Daoy (cell line): ENCODE data around the gene TNIP2. TPM values are rescaled to one million over a fixed set of nuclear protein-coding genes. Genes with fewer than 3 reads are reported as not detected.
A peak's percentile ranks its signal among the peaks of the same experiment; 100 is the strongest.

Experiments
- DNase-seq: peaks from one replicate; pipeline ENCODE4 v3.0.0-alpha.2; 2015; ENCODE audit warnings: low read depth
- total RNA-seq: library from RNA; depleted of rRNA; stranded (reverse); fragments of >200 nt; shearing (Covaris generic); gene quantifications from 2 replicates; pipeline ENCODE4 v1.2.3, GENCODE V29; 2014; rRNA removed

The TNIP2 gene
- 57.6 and 79.4 TPM in 2 replicates for total RNA-seq

GRCh38 chr4:2755821-2756690, at the start of gene TNIP2:
TSS of gene TNIP2 (minus strand) at chr4:2756336. CDS start at chr4:2756289, 47 bp downstream.
- peak; percentile 83 for DNase-seq

GRCh38 chr4:2804973-2805501, 48.9 kb upstream of the TNIP2 start:
- DNase-seq, result no peak

GRCh38 chr4:2804449-2804972, 48.4 kb upstream of the TNIP2 start:
- no peak for DNase-seq

GRCh38 chr4:2803624-2804448, 47.7 kb upstream of the TNIP2 start:
- DNase-seq, result no peak

- no peak for DNase-seq
Measured at GRCh38 chr4:2802618-2803531, 46.7 kb upstream of the TNIP2 start.

- peak; percentile 67 for DNase-seq
Measured at GRCh38 chr4:2800691-2801596, 44.8 kb upstream of the TNIP2 start.

- DNase-seq, result peak; percentile 15
Measured at GRCh38 chr4:2799971-2800690, 44.0 kb upstream of the TNIP2 start.

- no peak for DNase-seq
Measured at GRCh38 chr4:2799224-2799911, 43.2 kb upstream of the TNIP2 start.

GRCh38 chr4:2798399-2799223, 42.5 kb upstream of the TNIP2 start:
- DNase-seq, result peak; percentile 68

- DNase-seq, result no peak
Measured at GRCh38 chr4:2797545-2798305, 41.6 kb upstream of the TNIP2 start.

GRCh38 chr4:2796849-2797544, 40.9 kb upstream of the TNIP2 start:
- no peak for DNase-seq

- DNase-seq, result peak; percentile 82
Measured at GRCh38 chr4:2795893-2796848, 40.0 kb upstream of the TNIP2 start.

GRCh38 chr4:2795300-2795892, 39.3 kb upstream of the TNIP2 start:
- no peak for DNase-seq

- DNase-seq, result peak; percentile 74
Measured at GRCh38 chr4:2794486-2795299, 38.6 kb upstream of the TNIP2 start.
